Stimulated activated CD8-positive, alpha-beta memory T cell treated with anti-CD3 and anti-CD28 coated beads, Interleukin-4, amount 100 ng/mL, for 1 hour (primary cell): ENCODE measurements around the gene E2F6.
"Not testable (repeated sequence)": the region's sequence is repeated elsewhere in the genome, so short reads cannot be mapped to it uniquely, and the experiment has no call there.

Source experiments
- DNase-seq, 2 donors: peaks; one replicate each; pipeline ENCODE4 v3.0.0-alpha.2; 2020; ENCODE audit warnings: low read depth in 2 of 2, low spot score in 1 of 2

Gene E2F6

DNA sequence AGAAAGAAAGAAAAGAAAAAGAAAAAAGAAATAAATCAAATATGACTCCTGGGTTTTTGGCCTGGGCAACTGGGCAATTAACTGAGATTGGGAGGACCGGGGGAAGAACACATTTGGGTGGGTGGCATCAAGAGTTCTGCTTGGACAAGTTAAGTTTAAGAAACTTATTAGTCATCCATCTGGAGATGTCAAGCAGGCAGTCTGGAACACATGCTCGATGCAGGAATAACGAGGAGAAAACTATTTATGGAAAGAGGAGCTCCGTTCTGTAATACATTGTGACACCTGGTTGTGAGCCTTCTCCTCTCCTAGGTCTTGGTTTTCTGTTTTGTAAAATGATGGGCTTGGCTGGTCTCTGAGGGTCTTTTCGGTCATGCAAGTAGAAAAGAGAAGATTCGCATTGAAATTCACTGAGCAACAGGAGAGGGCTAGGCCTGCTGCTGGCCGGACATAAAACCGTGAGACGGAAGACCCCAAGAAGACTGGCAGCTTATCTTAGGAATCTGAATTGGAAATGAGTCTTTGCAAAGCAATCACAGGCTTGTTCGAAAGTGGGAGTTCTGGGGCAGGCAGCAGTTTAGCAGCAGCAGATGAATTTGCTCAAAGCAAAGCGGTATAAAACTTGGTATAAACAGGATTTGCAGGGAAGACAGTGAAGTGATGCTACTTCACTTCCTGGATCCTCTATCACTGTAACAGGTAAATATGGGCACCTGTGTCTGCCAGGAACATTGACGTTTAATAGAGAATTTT, 51.4 kb downstream of the E2F6 start:
- no peak for DNase-seq

GRCh38 chr2:11412449-11412810, 53.5 kb downstream of the E2F6 start:
- no peak for DNase-seq

DNA sequence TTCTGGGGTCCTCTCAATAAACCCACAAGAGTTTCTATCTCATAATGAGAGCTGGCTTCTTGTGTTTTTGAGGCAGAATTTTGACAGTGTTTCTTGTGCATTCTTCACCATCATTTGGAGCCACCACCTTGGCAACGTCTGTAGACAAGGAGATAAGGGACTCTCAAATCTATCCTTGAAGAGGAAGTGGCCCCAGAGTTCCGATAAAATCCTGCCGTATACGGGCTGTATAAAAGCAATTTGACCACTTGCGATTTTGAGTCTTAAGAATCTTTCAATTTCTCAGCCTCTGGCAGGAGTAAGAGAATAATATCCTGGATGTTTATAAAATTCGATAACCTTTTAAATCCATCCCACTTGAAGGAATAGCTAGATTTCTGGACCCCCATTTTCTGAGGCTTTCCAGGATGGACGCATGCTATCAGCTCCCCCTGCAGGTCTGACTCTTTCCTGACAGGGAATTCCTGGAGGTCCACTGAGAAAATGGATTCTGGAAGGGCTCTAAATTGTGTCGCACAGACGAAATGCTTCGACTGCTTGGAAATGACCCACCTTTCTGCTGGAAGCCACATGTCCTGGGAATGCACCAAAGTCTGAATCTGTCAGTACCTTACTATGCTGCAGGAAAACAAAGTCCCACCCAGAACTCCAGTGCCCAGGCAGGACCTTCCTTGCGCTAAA, 54.1 kb downstream of the E2F6 start:
- no peak for DNase-seq

DNA sequence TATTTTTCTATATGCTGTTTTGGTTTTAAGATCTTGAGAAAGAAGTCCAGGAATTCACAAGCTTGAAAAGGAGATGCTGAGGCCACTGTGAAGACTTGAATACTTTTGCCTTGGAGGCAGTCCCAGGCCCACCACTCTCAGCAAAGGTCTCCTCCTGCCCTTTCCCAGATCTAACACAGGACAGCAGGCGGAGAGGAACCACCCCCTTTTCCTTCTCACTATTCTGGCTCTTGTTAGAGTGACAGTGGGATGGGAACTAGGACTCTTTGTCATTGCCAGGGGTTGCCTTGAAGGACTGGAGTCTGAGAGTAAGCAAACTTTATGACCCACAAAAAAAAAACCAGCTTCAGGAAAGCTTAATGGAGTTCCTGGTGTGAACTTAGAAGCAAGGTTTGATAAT, 54.7 kb downstream of the E2F6 start:
- no peak for DNase-seq

GRCh38 chr2:11410101-11410500, 55.9 kb downstream of the E2F6 start:
- no peak for DNase-seq

DNA sequence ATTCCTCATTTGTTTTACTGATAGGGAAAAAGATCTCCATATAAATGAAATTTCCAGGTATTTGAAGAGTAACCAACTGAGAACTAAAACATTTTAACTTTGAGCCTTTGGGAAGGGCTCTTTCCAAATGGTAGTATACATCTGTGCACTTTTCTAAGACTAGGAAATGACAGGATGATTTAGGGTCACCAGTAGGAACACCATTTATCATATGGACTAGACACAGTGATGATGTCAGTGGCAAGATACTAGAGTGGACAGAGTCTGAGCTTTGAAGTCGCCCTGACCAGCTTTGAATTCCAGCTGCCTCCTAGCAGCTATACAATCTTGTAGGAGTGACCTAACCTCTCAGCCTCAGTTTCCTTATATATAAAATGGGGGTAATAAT, 56.4 kb downstream of the E2F6 start:
- no peak for DNase-seq

DNA sequence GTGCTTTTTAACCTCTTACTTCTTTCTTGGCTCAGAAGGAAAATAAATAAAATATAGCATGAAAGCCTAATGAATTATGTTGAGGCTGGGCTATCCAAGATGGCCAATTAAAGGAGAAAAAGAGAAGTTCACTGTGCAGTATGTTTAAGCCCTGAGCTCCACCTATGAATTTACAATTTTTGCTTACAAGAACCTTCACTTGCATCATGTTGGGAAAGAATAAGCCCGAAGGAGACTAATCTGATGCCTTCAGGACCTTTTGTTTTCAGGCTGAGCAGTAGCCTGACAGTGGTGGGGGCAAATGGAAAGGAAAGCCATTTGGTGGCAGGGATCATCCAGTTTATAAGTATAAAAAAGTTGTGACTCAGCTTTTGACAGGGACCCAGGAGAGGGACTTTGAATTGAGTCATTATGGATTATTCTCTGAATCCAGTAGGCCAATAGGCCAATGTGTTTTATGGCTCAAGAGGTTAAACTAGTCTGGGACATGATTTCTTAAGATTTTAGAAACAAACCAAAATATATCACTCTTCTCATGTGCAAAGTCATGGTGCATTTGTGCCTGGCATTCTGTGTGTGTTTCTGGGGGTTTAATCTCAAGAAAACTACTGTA, 56.9 kb downstream of the E2F6 start:
- no peak for DNase-seq

- DNase-seq = no peak
Observed at GRCh38 chr2:11407413-11407812, 58.5 kb downstream of the E2F6 start.

DNA sequence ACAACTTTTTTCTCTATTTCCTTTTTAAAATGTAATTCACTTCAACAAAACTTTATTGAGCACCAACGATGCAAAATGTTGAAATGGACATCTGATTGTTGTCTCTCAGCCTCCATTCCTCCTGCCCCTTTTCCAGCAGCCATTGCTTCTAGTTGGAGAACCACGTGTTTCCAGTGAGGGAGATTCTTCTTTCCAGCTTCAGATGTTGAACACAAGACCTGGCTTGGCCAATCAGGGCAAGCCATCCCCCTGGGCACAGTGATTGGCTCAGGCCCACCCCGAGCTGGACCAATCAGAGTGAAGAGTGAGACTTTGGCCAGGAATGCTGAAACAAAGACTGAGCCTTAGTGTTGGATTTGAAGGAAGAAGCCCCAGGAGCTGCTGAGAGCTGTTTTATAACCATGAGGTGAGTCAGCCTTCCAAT, 59.0 kb downstream of the E2F6 start:
- DNase-seq = no peak

- DNase-seq = no peak
Observed at GRCh38 chr2:11406267-11406957, 59.5 kb downstream of the E2F6 start.

GRCh38 chr2:11405599-11406266, 60.2 kb downstream of the E2F6 start:
- no peak for DNase-seq

DNA sequence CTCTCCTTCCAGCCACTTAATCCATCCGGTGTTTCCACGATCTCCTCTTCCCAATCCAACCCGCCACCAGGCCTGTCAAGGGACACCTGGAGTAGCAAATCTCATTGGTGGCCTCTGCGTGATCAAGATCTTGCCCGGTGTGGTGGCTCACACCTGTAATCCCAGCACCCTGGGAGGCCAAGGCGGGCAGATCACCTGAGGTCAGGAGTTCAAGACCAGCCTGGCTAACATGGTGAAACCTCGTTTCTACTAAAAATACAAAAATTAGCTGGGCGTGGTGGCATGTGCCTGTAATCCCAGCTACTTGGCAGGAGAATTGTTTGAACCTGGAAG, 60.9 kb downstream of the E2F6 start:
- DNase-seq = not testable (repeated sequence)

GRCh38 chr2:11404376-11405073, 61.4 kb downstream of the E2F6 start:
- DNase-seq = no peak

DNA sequence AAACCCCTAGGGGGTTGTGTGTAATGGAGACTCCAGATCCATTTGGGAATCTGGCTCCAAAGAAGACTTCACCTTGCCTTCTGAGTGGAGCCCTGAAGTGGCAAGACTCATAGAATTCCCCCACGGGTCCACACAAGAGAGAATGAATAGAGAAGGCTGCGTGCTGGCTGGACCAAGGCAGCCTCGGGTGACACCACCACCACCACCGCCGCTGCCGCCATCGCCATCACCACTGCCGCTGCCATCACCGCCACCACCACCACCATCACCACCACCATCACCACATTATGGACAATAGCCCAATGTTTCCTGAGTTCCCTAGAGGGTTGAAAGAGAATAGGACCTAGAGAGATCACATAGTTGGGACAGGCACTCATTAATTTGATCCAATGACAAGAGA, 63.5 kb downstream of the E2F6 start:
- no peak for DNase-seq

DNA sequence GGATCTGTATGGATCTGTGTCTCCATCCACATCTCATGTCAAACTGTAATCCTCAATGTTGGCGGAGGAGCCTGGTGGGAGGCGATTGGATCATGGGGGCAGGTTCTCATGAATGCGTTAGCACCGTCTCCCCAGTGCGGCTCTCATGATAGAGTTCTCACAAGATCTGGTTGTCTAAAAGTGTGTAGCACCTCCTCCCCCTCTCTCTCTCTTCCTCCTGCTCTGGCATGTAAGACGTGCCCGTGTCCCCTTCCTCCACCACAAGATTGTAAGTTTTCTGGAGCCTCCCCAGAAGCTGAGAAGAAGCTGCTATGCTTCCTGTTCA, 66.6 kb downstream of the E2F6 start:
- DNase-seq = no peak

GRCh38 chr2:11398750-11399437, 67.1 kb downstream of the E2F6 start:
- no peak for DNase-seq

GRCh38 chr2:11397513-11397912, 68.4 kb downstream of the E2F6 start:
- no peak for DNase-seq

DNA sequence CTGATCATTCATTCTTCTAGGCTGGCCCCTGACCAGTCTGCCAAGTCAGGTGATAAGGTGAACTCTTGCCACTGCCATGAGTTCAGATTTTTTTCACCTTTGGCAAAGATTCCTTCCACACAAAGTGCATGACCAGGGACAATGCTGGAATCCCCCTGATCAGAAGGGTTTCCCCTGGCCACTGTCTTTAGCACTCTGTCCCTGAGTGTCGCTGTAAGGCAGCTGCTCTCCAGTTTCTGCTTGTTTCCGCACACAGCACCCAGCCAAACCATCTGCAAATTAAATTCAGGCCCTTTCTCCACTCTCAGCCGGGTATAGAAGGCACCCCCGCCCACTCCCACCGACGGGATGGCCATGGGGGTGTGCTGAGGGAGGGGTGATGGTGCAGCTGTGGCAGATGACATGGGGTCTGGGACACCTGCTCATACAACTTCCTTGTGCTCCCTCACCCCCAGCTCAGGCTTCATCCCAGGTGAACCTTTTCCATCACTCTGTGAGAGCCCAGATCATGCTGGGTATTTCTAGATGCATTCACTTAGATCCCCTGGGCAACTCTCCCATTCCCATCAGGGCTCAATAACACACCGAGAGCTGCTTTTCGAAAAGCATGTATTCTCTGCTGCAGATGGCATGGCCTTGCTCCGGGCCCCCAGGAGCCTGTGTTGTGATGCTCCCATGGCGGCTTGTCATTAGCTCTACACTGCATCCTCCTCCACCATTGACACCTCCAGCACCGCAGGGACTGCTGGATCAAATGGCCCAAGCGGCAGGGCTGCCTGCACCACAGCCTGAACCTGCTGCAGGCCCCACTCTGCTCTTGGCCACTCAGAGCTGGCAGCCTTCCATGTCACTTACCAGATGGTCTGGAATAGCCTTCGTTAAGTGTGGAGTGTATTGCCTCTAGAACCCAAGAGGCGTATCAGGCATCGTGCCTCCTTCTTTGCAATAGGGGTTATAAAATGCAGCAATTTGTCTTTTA, 69.2 kb downstream of the E2F6 start:
- no peak for DNase-seq

GRCh38 chr2:11396021-11396420, 69.9 kb downstream of the E2F6 start:
- DNase-seq = no peak
